ENCODE results near the gene ITIH4.

ITIH4 gene

GRCh38 chr3:52870471-52870870, 40.0 kb upstream of the ITIH4 start:
- ChIA-PET CTCF (no interaction called here), POLR2A (no interaction called here)
- DNase-seq (ENCODE audit: extremely low spot score): no peak
- no peak for TF ChIP-seq BHLHE40 (IDR thresholded peaks at IDR 0.05; ENCODE audit: borderline replicate concordance)
- no peak for TF ChIP-seq NFRKB (IDR thresholded peaks at IDR 0.05)
- TF ChIP-seq TARDBP (IDR thresholded peaks at IDR 0.05): no peak
- TF ChIP-seq FOXM1 (IDR thresholded peaks at IDR 0.05; ENCODE audit: borderline replicate concordance): no peak
- TF ChIP-seq ZNF384 (IDR thresholded peaks at IDR 0.05): no peak
- TF ChIP-seq PKNOX1 (IDR thresholded peaks at IDR 0.05): no peak
- TF ChIP-seq HDGF (IDR thresholded peaks at IDR 0.05; ENCODE audit: borderline replicate concordance): no peak

- no peak for TF ChIP-seq HDGF (IDR thresholded peaks at IDR 0.05; ENCODE audit: borderline replicate concordance)
- no peak for TF ChIP-seq NFRKB (IDR thresholded peaks at IDR 0.05)
- no peak for TF ChIP-seq BHLHE40 (IDR thresholded peaks at IDR 0.05; ENCODE audit: borderline replicate concordance)
- no peak for TF ChIP-seq ZNF384 (IDR thresholded peaks at IDR 0.05)
- TF ChIP-seq TARDBP (IDR thresholded peaks at IDR 0.05): no peak
- TF ChIP-seq FOXA1 (IDR thresholded peaks at IDR 0.05): no peak
- TF ChIP-seq SP1 (IDR thresholded peaks at IDR 0.05): no peak
- no peak for TF ChIP-seq CTBP1 (IDR thresholded peaks at IDR 0.05; ENCODE audit: borderline replicate concordance)
- no peak for TF ChIP-seq L3MBTL2 (conservative IDR thresholded peaks at IDR 0.05)
- TF ChIP-seq FOXM1 (IDR thresholded peaks at IDR 0.05; ENCODE audit: borderline replicate concordance): no peak
- TF ChIP-seq FOXK2 (IDR thresholded peaks at IDR 0.05): no peak
- TF ChIP-seq PKNOX1 (IDR thresholded peaks at IDR 0.05): no peak
- TF ChIP-seq ARNT (IDR thresholded peaks at IDR 0.05): no peak
- TF ChIP-seq ELF4 (IDR thresholded peaks at IDR 0.05): no peak
- TF ChIP-seq SUZ12 (IDR thresholded peaks at IDR 0.05): no peak
- CTCF ChIA-PET: no interaction called here
- POLR2A ChIA-PET: no interaction called here
- no peak for DNase-seq (ENCODE audit: extremely low spot score)
Observed at GRCh38 chr3:52866427-52866826, 36.0 kb upstream of the ITIH4 start.

GRCh38 chr3:52865994-52866393, 35.5 kb upstream of the ITIH4 start:
- TF ChIP-seq ELF4 (IDR thresholded peaks at IDR 0.05) (no peak), LEF1 (IDR thresholded peaks at IDR 0.05; ENCODE audit: borderline replicate concordance) (no peak), BHLHE40 (IDR thresholded peaks at IDR 0.05; ENCODE audit: borderline replicate concordance) (no peak), HDGF (IDR thresholded peaks at IDR 0.05; ENCODE audit: borderline replicate concordance) (no peak), SP1 (IDR thresholded peaks at IDR 0.05) (no peak), FOXK2 (IDR thresholded peaks at IDR 0.05) (no peak)
- no peak for DNase-seq (ENCODE audit: extremely low spot score)
- ChIA-PET POLR2A (no interaction called here), CTCF (no interaction called here)

GRCh38 chr3:52860424-52860768, 29.9 kb upstream of the ITIH4 start:
- DNase-seq (ENCODE audit: extremely low spot score): no peak
- ChIA-PET POLR2A (no interaction called here), CTCF (no interaction called here)
- TF ChIP-seq SP1 (IDR thresholded peaks at IDR 0.05) (no peak), BHLHE40 (IDR thresholded peaks at IDR 0.05; ENCODE audit: borderline replicate concordance) (no peak)

- POLR2A ChIA-PET: no interaction called here
- TF ChIP-seq HDGF (IDR thresholded peaks at IDR 0.05; ENCODE audit: borderline replicate concordance): no peak
- TF ChIP-seq LEF1 (IDR thresholded peaks at IDR 0.05; ENCODE audit: borderline replicate concordance): no peak
- TF ChIP-seq CTBP1 (IDR thresholded peaks at IDR 0.05; ENCODE audit: borderline replicate concordance): no peak
- TF ChIP-seq ZNF384 (IDR thresholded peaks at IDR 0.05): no peak
- no peak for TF ChIP-seq PKNOX1 (IDR thresholded peaks at IDR 0.05)
- TF ChIP-seq FOXA1 (IDR thresholded peaks at IDR 0.05): no peak
- TF ChIP-seq ARNT (IDR thresholded peaks at IDR 0.05): no peak
- TF ChIP-seq FOXK2 (IDR thresholded peaks at IDR 0.05): no peak
- no peak for TF ChIP-seq BHLHE40 (IDR thresholded peaks at IDR 0.05; ENCODE audit: borderline replicate concordance)
- no peak for TF ChIP-seq L3MBTL2 (conservative IDR thresholded peaks at IDR 0.05)
- DNase-seq (ENCODE audit: extremely low spot score): no peak
- CTCF ChIA-PET: no interaction called here
Observed at GRCh38 chr3:52859686-52860423, 29.4 kb upstream of the ITIH4 start.

- ChIA-PET POLR2A (no interaction called here), CTCF (no interaction called here)
Observed at GRCh38 chr3:52857864-52858263, 27.4 kb upstream of the ITIH4 start.

More at GRCh38 chr3:52857864-52858263, 27.4 kb upstream of the ITIH4 start:
- no peak for DNase-seq (ENCODE audit: extremely low spot score)
- TF ChIP-seq FOXK2 (IDR thresholded peaks at IDR 0.05): no peak
- no peak for TF ChIP-seq FOXM1 (IDR thresholded peaks at IDR 0.05; ENCODE audit: borderline replicate concordance)
- no peak for TF ChIP-seq PKNOX1 (IDR thresholded peaks at IDR 0.05)
- no peak for TF ChIP-seq HDGF (IDR thresholded peaks at IDR 0.05; ENCODE audit: borderline replicate concordance)
- TF ChIP-seq SP1 (IDR thresholded peaks at IDR 0.05): no peak
- no peak for TF ChIP-seq ZNF384 (IDR thresholded peaks at IDR 0.05)
- no peak for TF ChIP-seq NFRKB (IDR thresholded peaks at IDR 0.05)
- TF ChIP-seq FOXA1 (IDR thresholded peaks at IDR 0.05): no peak
- no peak for TF ChIP-seq LEF1 (IDR thresholded peaks at IDR 0.05; ENCODE audit: borderline replicate concordance)
- TF ChIP-seq CTBP1 (IDR thresholded peaks at IDR 0.05; ENCODE audit: borderline replicate concordance): no peak
